ENCODE data around the gene LBR.

LBR gene

DNA sequence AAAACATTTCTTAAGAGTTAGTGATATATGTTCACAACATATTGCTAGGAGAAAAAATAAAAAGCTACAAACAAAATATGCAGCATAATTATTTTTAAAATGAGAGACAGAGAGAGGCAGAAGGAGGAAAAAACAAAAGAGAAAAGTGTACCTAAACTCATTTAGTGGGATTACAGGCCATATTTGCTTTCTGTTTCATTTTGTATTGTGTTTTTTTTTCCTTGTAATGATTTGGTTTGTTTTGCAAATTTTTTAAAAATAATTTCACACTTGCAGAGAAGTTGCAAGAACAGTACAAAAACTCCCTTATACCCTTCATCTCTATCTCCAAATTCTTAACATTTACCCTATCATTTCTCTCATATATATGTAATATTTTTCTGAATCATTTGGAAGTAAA lies 65.0 kb downstream of the LBR start:
- H3K4me1 ChIP-seq (ENCODE audit: control insufficient read depth, insufficient read depth, low read length), result 0 out of 2 replicates have a peak, but pooled peaks cover 3% of the 10 kb centered on the region
- no peak overlapping the region for H3K4me3 ChIP-seq (ENCODE audit: low read depth, low read length)
- H3K9ac ChIP-seq (ENCODE audit: low read depth, low read length), result no peak overlapping the region
- H3K27ac ChIP-seq (ENCODE audit: low read depth, low read length), result no peak overlapping the region
- H3K27me3 ChIP-seq (ENCODE audit: control insufficient read depth, insufficient read depth, low read length), result peaks cover 33% of the 10 kb centered on the region
- no peaks in the 10 kb centered on the region for H3K36me3 ChIP-seq (ENCODE audit: control insufficient read depth, insufficient read depth, low read length)
- H3K9me3 ChIP-seq (ENCODE audit: control insufficient read depth, insufficient read depth, low read length), result no peaks in the 10 kb centered on the region

DNA sequence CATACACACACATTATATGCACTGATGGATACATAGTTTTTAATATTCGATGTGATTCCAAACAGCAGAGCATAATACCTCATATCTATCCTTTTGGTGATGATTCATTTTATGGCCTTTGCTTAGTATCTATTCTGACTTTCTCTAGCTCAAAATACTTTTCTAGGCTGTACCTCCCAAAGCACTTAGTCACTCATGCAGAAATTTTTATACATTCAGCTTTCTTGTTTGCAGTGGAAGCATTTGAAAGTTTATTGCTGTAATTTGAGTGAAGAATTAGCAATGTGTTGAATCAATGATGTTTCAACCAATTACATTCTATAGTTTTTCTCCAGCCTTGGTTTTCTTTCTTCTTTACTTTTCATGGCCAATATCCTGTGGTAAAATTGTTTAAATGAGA lies 66.7 kb downstream of the LBR start:
- Histone ChIP-seq H3K36me3 (ENCODE audit: control insufficient read depth, insufficient read depth, low read length) (no peaks in the 10 kb centered on the region), H3K27me3 (ENCODE audit: control insufficient read depth, insufficient read depth, low read length) (peaks cover 17% of the 10 kb centered on the region), H3K4me3 (ENCODE audit: low read depth, low read length) (no peak overlapping the region), H3K4me1 (ENCODE audit: control insufficient read depth, insufficient read depth, low read length) (no peaks in the 10 kb centered on the region), H3K9ac (ENCODE audit: low read depth, low read length) (no peak overlapping the region), H3K9me3 (ENCODE audit: control insufficient read depth, insufficient read depth, low read length) (no peaks in the 10 kb centered on the region), H3K27ac (ENCODE audit: low read depth, low read length) (no peak overlapping the region)

DNA sequence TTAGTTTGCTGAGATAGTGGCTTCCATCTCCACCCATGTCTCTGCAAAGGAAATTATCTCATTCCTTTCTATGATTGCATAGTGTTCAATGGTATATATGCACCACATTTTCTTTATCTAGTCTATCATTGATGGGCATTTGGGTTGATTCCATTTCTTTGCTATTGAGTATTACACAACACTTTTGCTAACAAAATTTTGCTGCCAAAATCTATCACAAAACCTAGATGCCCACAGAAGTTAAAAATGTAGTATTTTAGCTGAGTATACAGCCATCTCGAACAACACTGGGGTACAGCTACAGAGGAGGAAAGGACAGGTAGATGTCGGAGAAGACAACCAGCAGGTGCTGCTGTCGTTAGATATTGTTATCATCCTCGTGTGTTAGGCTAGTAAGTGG lies 67.7 kb downstream of the LBR start:
- H3K27ac ChIP-seq (ENCODE audit: low read depth, low read length), result no peak overlapping the region
- peaks cover 7% of the 10 kb centered on the region for H3K27me3 ChIP-seq (ENCODE audit: control insufficient read depth, insufficient read depth, low read length)
- H3K4me1 ChIP-seq (ENCODE audit: control insufficient read depth, insufficient read depth, low read length), result no peaks in the 10 kb centered on the region
- H3K36me3 ChIP-seq (ENCODE audit: control insufficient read depth, insufficient read depth, low read length), result no peaks in the 10 kb centered on the region
- H3K4me3 ChIP-seq (ENCODE audit: low read depth, low read length), result no peak overlapping the region
- no peak overlapping the region for H3K9ac ChIP-seq (ENCODE audit: low read depth, low read length)
- H3K9me3 ChIP-seq (ENCODE audit: control insufficient read depth, insufficient read depth, low read length), result no peaks in the 10 kb centered on the region

DNA sequence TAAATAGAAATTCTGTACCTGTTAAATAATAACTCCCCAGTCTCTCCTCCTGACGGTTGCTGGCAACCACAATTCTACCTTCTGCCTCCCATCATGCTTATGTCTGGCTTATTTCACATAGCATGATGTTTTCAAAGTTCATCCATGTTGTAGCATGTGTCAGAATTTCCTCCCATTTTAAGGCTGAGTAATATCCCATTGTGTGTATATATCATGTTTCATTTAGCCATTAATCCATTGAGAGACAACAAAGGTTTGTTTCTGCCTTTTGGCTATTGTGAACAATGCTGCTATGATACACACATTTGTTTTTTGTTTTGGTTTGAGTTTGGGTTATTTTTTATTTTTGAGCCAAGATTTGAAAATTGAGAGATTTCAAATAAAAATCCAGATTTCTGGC lies 72.0 kb downstream of the LBR start:
- H3K27me3 ChIP-seq (ENCODE audit: control insufficient read depth, insufficient read depth, low read length), result no peaks in the 10 kb centered on the region
- H3K4me1 ChIP-seq (ENCODE audit: control insufficient read depth, insufficient read depth, low read length), result no peaks in the 10 kb centered on the region
- no peak overlapping the region for H3K27ac ChIP-seq (ENCODE audit: low read depth, low read length)
- no peak overlapping the region for H3K4me3 ChIP-seq (ENCODE audit: low read depth, low read length)
- no peaks in the 10 kb centered on the region for H3K9me3 ChIP-seq (ENCODE audit: control insufficient read depth, insufficient read depth, low read length)
- H3K36me3 ChIP-seq (ENCODE audit: control insufficient read depth, insufficient read depth, low read length), result no peaks in the 10 kb centered on the region
- no peak overlapping the region for H3K9ac ChIP-seq (ENCODE audit: low read depth, low read length)

DNA sequence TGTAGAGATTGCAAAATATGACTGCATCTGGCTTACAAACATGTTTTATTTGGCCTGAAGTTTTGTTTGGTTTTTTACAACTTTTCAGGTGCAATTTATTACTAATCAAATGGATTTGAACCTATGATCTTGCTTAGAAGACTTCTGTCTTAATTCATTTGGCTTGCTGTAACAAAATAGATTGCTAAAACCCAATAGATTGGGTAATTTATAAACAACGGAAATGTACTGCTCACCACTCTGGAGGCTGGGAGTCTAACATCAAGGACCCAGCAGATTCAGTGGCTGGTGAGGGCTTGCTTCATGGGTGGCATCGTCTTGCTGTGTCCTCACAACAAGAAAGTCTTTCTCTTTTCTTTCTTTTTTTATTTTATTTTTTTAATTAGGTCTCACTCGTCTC lies 72.9 kb downstream of the LBR start:
- no peaks in the 10 kb centered on the region for H3K9me3 ChIP-seq (ENCODE audit: control insufficient read depth, insufficient read depth, low read length)
- H3K4me1 ChIP-seq (ENCODE audit: control insufficient read depth, insufficient read depth, low read length), result no peaks in the 10 kb centered on the region
- no peak overlapping the region for H3K27ac ChIP-seq (ENCODE audit: low read depth, low read length)
- H3K27me3 ChIP-seq (ENCODE audit: control insufficient read depth, insufficient read depth, low read length), result no peaks in the 10 kb centered on the region
- no peaks in the 10 kb centered on the region for H3K36me3 ChIP-seq (ENCODE audit: control insufficient read depth, insufficient read depth, low read length)
- no peak overlapping the region for H3K9ac ChIP-seq (ENCODE audit: low read depth, low read length)
- H3K4me3 ChIP-seq (ENCODE audit: low read depth, low read length), result no peak overlapping the region

All from HUES48 (cell line).